GM12801 (cell line): Measurements from ENCODE around the gene SURF6.

Experiments used
- CTCF ChIP-seq: IDR thresholded peaks from one replicate; pipeline ENCODE4 v1.5.1; 2011; ENCODE audit warnings: control low read depth; ENCODE audit not compliant: insufficient read length; ENCODE audit errors: extremely low read depth

Gene SURF6

DNA sequence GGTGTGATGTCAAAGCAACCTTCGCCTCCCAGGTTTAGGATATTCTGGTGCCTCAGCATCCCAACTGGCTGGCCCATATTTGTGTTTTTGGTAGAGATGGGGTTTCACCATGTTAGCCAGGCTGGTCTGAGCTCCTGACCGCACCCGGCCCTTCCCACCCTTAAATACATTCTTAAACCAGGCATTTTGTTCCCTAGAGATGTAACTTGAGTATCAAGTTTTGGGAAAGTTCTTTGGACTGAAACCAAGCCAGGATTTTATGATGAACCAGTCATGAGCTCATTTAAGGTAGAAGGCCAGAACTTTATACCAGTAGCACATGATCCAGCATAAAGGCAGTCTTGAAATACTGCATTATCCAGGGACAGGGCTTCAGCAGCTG lies 15.5 kb upstream of the SURF6 start:
- no peak for TF ChIP-seq CTCF

- TF ChIP-seq CTCF = no peak
Observed at GRCh38 chr9:133349965-133350616, 14.1 kb upstream of the SURF6 start.

DNA sequence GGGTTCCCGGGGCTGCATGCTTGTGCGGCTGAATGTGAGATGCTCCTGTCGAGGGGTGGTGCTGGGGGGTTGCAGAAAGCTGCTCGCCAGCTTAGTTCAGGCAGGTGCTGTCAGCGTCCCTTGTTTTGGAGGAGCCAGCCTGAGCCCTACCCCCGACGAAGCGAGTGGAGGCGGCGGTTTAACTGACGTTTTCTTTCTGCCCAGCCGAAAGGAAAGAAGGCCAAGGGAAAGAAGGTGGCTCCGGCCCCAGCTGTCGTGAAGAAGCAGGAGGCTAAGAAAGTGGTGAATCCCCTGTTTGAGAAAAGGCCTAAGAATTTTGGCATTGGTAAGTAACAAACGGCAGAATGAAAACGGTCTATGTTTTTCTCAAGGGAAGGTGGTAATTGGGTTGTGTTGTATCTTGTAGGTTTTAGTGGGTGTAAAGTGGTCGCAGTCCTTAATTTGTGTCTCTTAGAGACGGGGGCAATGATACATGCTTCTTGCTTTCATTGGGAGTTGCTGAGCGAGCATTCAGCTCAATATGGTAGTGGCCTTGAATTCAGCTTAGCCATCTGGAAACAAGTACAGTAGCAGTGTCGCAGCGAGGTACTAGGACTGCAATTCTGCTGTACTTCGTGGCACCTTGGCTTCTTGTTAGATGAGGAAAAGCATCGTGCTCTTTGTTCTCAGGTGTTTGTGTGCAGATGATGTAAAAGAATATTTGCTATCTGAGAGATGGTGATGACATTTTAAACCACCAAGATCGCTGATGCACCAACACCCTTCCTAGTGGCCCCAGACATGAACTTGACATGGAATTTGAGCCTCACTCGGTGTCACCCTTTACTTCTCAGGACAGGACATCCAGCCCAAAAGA lies 13.0 kb upstream of the SURF6 start:
- no peak for TF ChIP-seq CTCF

GRCh38 chr9:133347985-133348717 lies 12.2 kb upstream of the SURF6 start, which contains the start of the genes MED22 and RPL7A:
MED22 (minus strand) TSS chr9:133348131; CDS start chr9:133346662, 1,469 bp downstream.
RPL7A (plus strand) TSS chr9:133348218; CDS start chr9:133348244, 26 bp downstream.
- no peak for TF ChIP-seq CTCF

- TF ChIP-seq CTCF = no peak
Observed at GRCh38 chr9:133347515-133347984, 11.6 kb upstream of the SURF6 start.

DNA sequence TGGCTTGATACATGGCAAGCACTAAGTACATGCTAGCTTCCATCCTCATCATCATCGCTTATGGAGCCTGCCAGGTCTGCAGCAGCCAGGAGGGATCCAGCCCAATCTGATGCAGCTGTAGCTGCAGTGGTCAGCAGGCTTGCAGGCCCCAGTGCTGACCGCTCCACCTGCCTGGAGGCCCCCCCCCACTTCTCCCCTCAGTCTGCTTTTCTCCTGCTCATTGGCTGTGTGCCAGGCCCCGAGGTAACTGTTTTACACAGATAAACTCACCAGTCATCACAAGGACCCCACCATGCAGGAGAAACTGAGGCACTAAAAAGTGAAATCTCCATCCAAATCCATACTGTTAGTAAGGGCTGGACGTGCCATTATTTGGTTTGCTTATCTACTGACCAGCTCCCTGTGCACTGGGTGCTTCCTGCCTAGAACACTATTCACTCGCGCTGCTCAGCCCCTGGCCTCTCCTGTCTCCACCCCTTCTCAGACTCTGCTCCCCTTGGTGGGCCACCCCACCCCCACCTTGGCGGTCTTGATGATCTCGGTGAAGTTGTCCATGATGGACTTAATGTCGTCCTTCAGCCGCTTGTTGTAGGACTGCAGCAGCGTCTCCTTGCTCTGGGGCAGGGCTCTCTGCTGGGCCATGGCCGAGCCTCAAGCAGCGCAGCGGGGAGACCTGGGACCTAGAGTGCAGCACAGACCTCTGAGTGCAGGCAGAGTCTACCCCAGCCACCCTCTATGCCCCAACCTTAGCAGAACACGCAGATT lies 10.2 kb upstream of the SURF6 start:
- TF ChIP-seq CTCF = no peak

DNA sequence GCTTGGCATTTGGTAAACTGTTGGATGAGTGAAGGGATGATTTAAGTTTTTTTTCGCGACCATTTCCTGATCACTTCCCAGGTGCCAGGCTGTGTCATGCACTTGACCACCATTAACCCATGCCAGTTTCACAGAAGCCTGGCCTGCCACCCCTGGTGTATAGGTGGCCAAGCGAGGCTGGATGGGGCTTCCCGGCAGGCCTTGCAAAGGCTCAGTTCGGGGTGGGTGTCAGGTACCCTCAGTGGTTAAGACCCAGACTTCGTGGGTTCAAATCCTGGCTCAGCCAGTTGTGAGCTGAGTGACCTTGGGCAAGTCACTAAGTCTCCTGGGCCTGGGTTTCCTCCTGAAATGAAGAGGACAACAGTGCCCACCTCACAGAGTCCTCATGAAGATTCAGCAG lies 9.6 kb upstream of the SURF6 start:
- TF ChIP-seq CTCF = no peak
